SH-SY5Y (cell line): ENCODE results near the gene CCSER1.

Experiments used
- GATA2 ChIP-seq: IDR thresholded peaks from 2 replicates; pipeline ENCODE4 v1.6.1; 2011; ENCODE audit warnings: mild to moderate bottlenecking, low read depth, low read length
- GATA3 ChIP-seq: IDR thresholded peaks from 2 replicates; pipeline ENCODE4 v1.6.1; 2011; ENCODE audit warnings: low read depth, mild to moderate bottlenecking, low read length, moderate library complexity

GRCh38 chr4:90084277-90084966 lies 42.8 kb upstream of the CCSER1 start:
- TF ChIP-seq GATA3 = no peak
- no peak for TF ChIP-seq GATA2
